T-helper 1 cell treated with Interleukin-12 subunit alpha and Interleukin-12 subunit beta and Interleukin-4 antibody, amounts not matched to agents 30 μg/mL and 1 μg/mL, for 36 hours (primary cell): ENCODE results near the gene GABRP.

ENCODE experiments used
- H3K27ac Mint-ChIP-seq: one replicate; pipeline ENCODE4 v1.8.0; 2021; ENCODE audit warnings: mild to moderate bottlenecking, mixed read lengths
- H3K27me3 Mint-ChIP-seq: one replicate; pipeline ENCODE4 v1.8.0; 2021; ENCODE audit warnings: low read depth, mixed read lengths
- H3K36me3 Mint-ChIP-seq: one replicate; pipeline ENCODE4 v1.8.0; 2021; ENCODE audit warnings: low read depth, mixed read lengths
- H3K4me1 Mint-ChIP-seq: one replicate; pipeline ENCODE4 v1.8.0; 2021; ENCODE audit warnings: low read depth, mixed read lengths
- H3K4me3 Mint-ChIP-seq: one replicate; pipeline ENCODE4 v1.8.0; 2021; ENCODE audit warnings: mild to moderate bottlenecking, moderate library complexity, mixed read lengths
- H3K9me3 Mint-ChIP-seq: one replicate; pipeline ENCODE4 v1.8.0; 2021; ENCODE audit warnings: mixed read lengths

Gene GABRP

GRCh38 chr5:170848033-170848432, 64.5 kb downstream of the GABRP start:
- Mint-ChIP-seq H3K27ac (no peak overlapping the region), H3K27me3 (no peaks in the 10 kb centered on the region), H3K36me3 (no peaks in the 10 kb centered on the region)

GRCh38 chr5:170849374-170849773, 65.8 kb downstream of the GABRP start:
- Mint-ChIP-seq H3K27ac (no peak overlapping the region), H3K27me3 (no peaks in the 10 kb centered on the region)

More at GRCh38 chr5:170848033-170848432, 64.5 kb downstream of the GABRP start:
- no peak overlapping the region for H3K4me3 Mint-ChIP-seq
- no peaks in the 10 kb centered on the region for H3K4me1 Mint-ChIP-seq
- H3K9me3 Mint-ChIP-seq: no peaks in the 10 kb centered on the region

GRCh38 chr5:170854566-170854965, 71.0 kb downstream of the GABRP start:
- no peaks in the 10 kb centered on the region for H3K4me1 Mint-ChIP-seq
- no peak overlapping the region for H3K4me3 Mint-ChIP-seq
- no peak overlapping the region for H3K27ac Mint-ChIP-seq
- no peaks in the 10 kb centered on the region for H3K36me3 Mint-ChIP-seq
- H3K9me3 Mint-ChIP-seq: peaks cover 10% of the 10 kb centered on the region
- no peaks in the 10 kb centered on the region for H3K27me3 Mint-ChIP-seq

More at GRCh38 chr5:170849374-170849773, 65.8 kb downstream of the GABRP start:
- Mint-ChIP-seq H3K36me3 (no peaks in the 10 kb centered on the region), H3K4me3 (no peak overlapping the region), H3K4me1 (no peaks in the 10 kb centered on the region), H3K9me3 (no peaks in the 10 kb centered on the region)

- Mint-ChIP-seq H3K36me3 (peaks cover 7% of the 10 kb centered on the region), H3K4me3 (no peak overlapping the region), H3K27me3 (peaks cover 14% of the 10 kb centered on the region), H3K27ac (no peak overlapping the region), H3K4me1 (peaks cover 2% of the 10 kb centered on the region), H3K9me3 (peaks cover 24% of the 10 kb centered on the region)
Observed at GRCh38 chr5:170857066-170857465, 73.5 kb downstream of the GABRP start.

GRCh38 chr5:170860415-170860814, 76.9 kb downstream of the GABRP start:
- Mint-ChIP-seq H3K27ac (no peak overlapping the region), H3K36me3 (peaks cover 7% of the 10 kb centered on the region), H3K9me3 (peaks cover 24% of the 10 kb centered on the region), H3K4me3 (no peak overlapping the region), H3K27me3 (peaks cover 34% of the 10 kb centered on the region), H3K4me1 (peaks cover 2% of the 10 kb centered on the region)

- Mint-ChIP-seq H3K27ac (no peak overlapping the region), H3K27me3 (peaks cover 34% of the 10 kb centered on the region), H3K4me3 (no peak overlapping the region), H3K9me3 (peaks cover 24% of the 10 kb centered on the region), H3K36me3 (peaks cover 7% of the 10 kb centered on the region), H3K4me1 (peaks cover 2% of the 10 kb centered on the region)
Observed at GRCh38 chr5:170860818-170861666, 77.5 kb downstream of the GABRP start.

GRCh38 chr5:170861667-170861916, 78.1 kb downstream of the GABRP start:
- Mint-ChIP-seq H3K9me3 (peaks cover 24% of the 10 kb centered on the region), H3K4me3 (no peak overlapping the region), H3K27me3 (peaks cover 34% of the 10 kb centered on the region), H3K4me1 (peaks cover 2% of the 10 kb centered on the region), H3K27ac (no peak overlapping the region), H3K36me3 (peaks cover 7% of the 10 kb centered on the region)

- H3K27ac Mint-ChIP-seq: no peak within 1 kb of the TSS
- peaks cover 24% of the 10 kb centered on the region for H3K9me3 Mint-ChIP-seq
- H3K4me3 Mint-ChIP-seq: no peak within 1 kb of the TSS
- H3K4me1 Mint-ChIP-seq: peaks cover 2% of the 10 kb centered on the region
- peaks cover 7% of the 10 kb centered on the region for H3K36me3 Mint-ChIP-seq
- H3K27me3 Mint-ChIP-seq: peaks cover 34% of the 10 kb centered on the region
Observed at GRCh38 chr5:170861917-170862766, 78.6 kb downstream of the GABRP start, which contains the start of gene RANBP17. RANBP17 (plus strand) TSS chr5:170862018.

GRCh38 chr5:170863646-170864045, 80.1 kb downstream of the GABRP start:
- peaks cover 23% of the 10 kb centered on the region for H3K9me3 Mint-ChIP-seq
- peaks cover 7% of the 10 kb centered on the region for H3K36me3 Mint-ChIP-seq
- H3K4me3 Mint-ChIP-seq: no peak overlapping the region
- H3K27me3 Mint-ChIP-seq: peaks cover 34% of the 10 kb centered on the region
- peaks cover 2% of the 10 kb centered on the region for H3K4me1 Mint-ChIP-seq
- H3K27ac Mint-ChIP-seq: no peak overlapping the region
